ENCODE data around the gene KRTAP4-5.

DNA sequence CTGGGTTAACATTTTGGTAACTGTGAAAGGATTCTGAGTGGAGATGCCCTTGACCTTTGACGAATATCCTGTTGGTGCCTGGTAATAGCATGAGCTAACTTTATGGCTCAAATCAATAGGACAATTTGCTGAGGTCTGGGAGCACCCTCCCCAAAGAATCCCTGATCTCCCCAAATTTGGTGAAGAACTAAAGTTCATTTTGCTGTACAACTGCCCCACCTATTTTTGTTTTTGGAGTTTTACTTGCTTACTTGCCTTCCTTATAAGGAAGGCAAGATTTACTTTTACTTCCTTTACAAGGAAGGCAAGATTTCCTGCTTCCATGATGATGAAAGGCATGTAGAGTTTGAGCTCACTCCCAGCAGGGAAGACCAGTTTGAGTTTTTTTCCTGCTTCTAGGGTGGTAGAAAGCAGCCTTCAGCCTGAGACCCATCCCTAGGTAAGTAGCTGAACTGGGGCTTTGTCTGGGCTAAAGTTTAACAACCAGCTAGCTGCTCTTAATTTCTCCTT, 41.6 kb downstream of the KRTAP4-5 start:
- TF ChIP-seq, protein P1, sequence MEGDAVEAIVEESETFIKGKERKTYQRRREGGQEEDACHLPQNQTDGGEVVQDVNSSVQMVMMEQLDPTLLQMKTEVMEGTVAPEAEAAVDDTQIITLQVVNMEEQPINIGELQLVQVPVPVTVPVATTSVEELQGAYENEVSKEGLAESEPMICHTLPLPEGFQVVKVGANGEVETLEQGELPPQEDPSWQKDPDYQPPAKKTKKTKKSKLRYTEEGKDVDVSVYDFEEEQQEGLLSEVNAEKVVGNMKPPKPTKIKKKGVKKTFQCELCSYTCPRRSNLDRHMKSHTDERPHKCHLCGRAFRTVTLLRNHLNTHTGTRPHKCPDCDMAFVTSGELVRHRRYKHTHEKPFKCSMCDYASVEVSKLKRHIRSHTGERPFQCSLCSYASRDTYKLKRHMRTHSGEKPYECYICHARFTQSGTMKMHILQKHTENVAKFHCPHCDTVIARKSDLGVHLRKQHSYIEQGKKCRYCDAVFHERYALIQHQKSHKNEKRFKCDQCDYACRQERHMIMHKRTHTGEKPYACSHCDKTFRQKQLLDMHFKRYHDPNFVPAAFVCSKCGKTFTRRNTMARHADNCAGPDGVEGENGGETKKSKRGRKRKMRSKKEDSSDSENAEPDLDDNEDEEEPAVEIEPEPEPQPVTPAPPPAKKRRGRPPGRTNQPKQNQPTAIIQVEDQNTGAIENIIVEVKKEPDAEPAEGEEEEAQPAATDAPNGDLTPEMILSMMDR (conservative IDR thresholded peaks at IDR 0.05; ENCODE audit: low read depth in 2 of 2): no peak
- TF ChIP-seq CREB1 (CRISPR knock-in tag; IDR thresholded peaks at IDR 0.05; ENCODE audit: low read depth) (no peak), POLR2AphosphoS5 (IDR thresholded peaks at IDR 0.05; ENCODE audit: low read depth) (no peak), NANOG (IDR thresholded peaks at IDR 0.05; ENCODE audit: borderline replicate concordance) (no peak), EZH2 (IDR thresholded peaks at IDR 0.05; ENCODE audit: low read depth, unreplicated experiment) (no peak), EZH2phosphoT487 (IDR thresholded peaks at IDR 0.05; ENCODE audit: unreplicated experiment) (no peak), ZNF331 (CRISPR knock-in tag; IDR thresholded peaks at IDR 0.05; ENCODE audit: low read depth) (no peak), STAT1 (IDR thresholded peaks at IDR 0.05; ENCODE audit: unreplicated experiment) (no peak), ZNF114 (CRISPR knock-in tag; IDR thresholded peaks at IDR 0.05) (no peak)
- TF ChIP-seq, protein P2, sequence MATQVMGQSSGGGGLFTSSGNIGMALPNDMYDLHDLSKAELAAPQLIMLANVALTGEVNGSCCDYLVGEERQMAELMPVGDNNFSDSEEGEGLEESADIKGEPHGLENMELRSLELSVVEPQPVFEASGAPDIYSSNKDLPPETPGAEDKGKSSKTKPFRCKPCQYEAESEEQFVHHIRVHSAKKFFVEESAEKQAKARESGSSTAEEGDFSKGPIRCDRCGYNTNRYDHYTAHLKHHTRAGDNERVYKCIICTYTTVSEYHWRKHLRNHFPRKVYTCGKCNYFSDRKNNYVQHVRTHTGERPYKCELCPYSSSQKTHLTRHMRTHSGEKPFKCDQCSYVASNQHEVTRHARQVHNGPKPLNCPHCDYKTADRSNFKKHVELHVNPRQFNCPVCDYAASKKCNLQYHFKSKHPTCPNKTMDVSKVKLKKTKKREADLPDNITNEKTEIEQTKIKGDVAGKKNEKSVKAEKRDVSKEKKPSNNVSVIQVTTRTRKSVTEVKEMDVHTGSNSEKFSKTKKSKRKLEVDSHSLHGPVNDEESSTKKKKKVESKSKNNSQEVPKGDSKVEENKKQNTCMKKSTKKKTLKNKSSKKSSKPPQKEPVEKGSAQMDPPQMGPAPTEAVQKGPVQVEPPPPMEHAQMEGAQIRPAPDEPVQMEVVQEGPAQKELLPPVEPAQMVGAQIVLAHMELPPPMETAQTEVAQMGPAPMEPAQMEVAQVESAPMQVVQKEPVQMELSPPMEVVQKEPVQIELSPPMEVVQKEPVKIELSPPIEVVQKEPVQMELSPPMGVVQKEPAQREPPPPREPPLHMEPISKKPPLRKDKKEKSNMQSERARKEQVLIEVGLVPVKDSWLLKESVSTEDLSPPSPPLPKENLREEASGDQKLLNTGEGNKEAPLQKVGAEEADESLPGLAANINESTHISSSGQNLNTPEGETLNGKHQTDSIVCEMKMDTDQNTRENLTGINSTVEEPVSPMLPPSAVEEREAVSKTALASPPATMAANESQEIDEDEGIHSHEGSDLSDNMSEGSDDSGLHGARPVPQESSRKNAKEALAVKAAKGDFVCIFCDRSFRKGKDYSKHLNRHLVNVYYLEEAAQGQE (IDR thresholded peaks at IDR 0.05; ENCODE audit: unreplicated experiment): no peak
- TF ChIP-seq, protein P3, sequence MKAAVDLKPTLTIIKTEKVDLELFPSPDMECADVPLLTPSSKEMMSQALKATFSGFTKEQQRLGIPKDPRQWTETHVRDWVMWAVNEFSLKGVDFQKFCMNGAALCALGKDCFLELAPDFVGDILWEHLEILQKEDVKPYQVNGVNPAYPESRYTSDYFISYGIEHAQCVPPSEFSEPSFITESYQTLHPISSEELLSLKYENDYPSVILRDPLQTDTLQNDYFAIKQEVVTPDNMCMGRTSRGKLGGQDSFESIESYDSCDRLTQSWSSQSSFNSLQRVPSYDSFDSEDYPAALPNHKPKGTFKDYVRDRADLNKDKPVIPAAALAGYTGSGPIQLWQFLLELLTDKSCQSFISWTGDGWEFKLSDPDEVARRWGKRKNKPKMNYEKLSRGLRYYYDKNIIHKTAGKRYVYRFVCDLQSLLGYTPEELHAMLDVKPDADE (IDR thresholded peaks at IDR 0.05): no peak
